Parathyroid adenoma (tissue), 2 donors: ENCODE results near the gene PIM1.

ENCODE experiments used
- H2AFZ ChIP-seq: fragments of 300-600 bp; sonication (generic); one replicate; pipeline ENCODE4 v1.7.0; 2017; ENCODE audit warnings: antibody characterized with exemption, mild to moderate bottlenecking
- H3K27ac ChIP-seq: fragments of 300-600 bp; sonication (generic); one replicate; pipeline ENCODE4 v1.7.0; 2017
- H3K27me3 ChIP-seq: fragments of 300-600 bp; sonication (generic); one replicate; pipeline ENCODE4 v1.7.0; 2017; ENCODE audit warnings: low read length; ENCODE audit not compliant: control insufficient read depth, insufficient read depth
- H3K36me3 ChIP-seq: fragments of 300-600 bp; sonication (generic); one replicate; pipeline ENCODE4 v1.7.0; 2017; ENCODE audit warnings: low read length; ENCODE audit not compliant: control insufficient read depth, insufficient read depth
- H3K4me1 ChIP-seq: fragments of 300-600 bp; sonication (generic); one replicate; pipeline ENCODE4 v1.7.0; 2017; ENCODE audit warnings: control low read depth
- H3K4me2 ChIP-seq: fragments of 300-600 bp; sonication (generic); one replicate; pipeline ENCODE4 v1.7.0; 2017; ENCODE audit warnings: low read length
- H3K4me3 ChIP-seq: fragments of 300-600 bp; sonication (generic); one replicate; pipeline ENCODE4 v1.7.0; 2017; ENCODE audit warnings: low read depth, low read length
- H3K79me2 ChIP-seq: fragments of 300-600 bp; sonication (generic); one replicate; pipeline ENCODE4 v1.7.0; 2017; ENCODE audit warnings: control low read depth
- H3K9ac ChIP-seq: fragments of 300-600 bp; sonication (generic); one replicate; pipeline ENCODE4 v1.7.0; 2017; ENCODE audit warnings: mild to moderate bottlenecking
- H3K9me3 ChIP-seq: fragments of 300-600 bp; sonication (generic); one replicate; pipeline ENCODE4 v1.7.0; 2017; ENCODE audit warnings: low read length; ENCODE audit not compliant: control insufficient read depth
- CTCF ChIP-seq: fragments of 300-600 bp; sonication (generic); IDR thresholded peaks from one replicate; pipeline ENCODE4 v1.7.0; 2017; ENCODE audit warnings: antibody characterized with exemption, mild to moderate bottlenecking
- donor health status: primary hyperparathyroidism.

The PIM1 gene

GRCh38 chr6:37129566-37129965 is 40.4 kb upstream of the PIM1 start:
- H3K9ac ChIP-seq = no peak overlapping the region
- no peak overlapping the region for H3K4me3 ChIP-seq
- no peaks in the 10 kb centered on the region for H3K27me3 ChIP-seq
- H3K79me2 ChIP-seq = no peaks in the 10 kb centered on the region
- no peak overlapping the region for H3K4me2 ChIP-seq
- H3K9me3 ChIP-seq = no peaks in the 10 kb centered on the region
- H3K27ac ChIP-seq = no peak overlapping the region
- no peaks in the 10 kb centered on the region for H3K36me3 ChIP-seq
- H2AFZ ChIP-seq = no peak overlapping the region
- no peaks in the 10 kb centered on the region for H3K4me1 ChIP-seq
- TF ChIP-seq CTCF = no peak

- Histone ChIP-seq H3K4me3 (no peak overlapping the region), H3K9me3 (no peaks in the 10 kb centered on the region), H3K27ac (no peak overlapping the region), H3K4me1 (no peaks in the 10 kb centered on the region), H3K9ac (no peak overlapping the region), H2AFZ (no peak overlapping the region), H3K79me2 (no peaks in the 10 kb centered on the region), H3K36me3 (no peaks in the 10 kb centered on the region), H3K27me3 (no peaks in the 10 kb centered on the region), H3K4me2 (no peak overlapping the region)
- no peak for TF ChIP-seq CTCF
Measured at GRCh38 chr6:37130704-37131103, 39.2 kb upstream of the PIM1 start.

GRCh38 chr6:37131104-37131959 is 38.6 kb upstream of the PIM1 start:
- H3K9ac ChIP-seq = no peak overlapping the region
- no peaks in the 10 kb centered on the region for H3K4me1 ChIP-seq
- H3K4me2 ChIP-seq = no peak overlapping the region
- no peaks in the 10 kb centered on the region for H3K79me2 ChIP-seq
- no peak overlapping the region for H3K27ac ChIP-seq
- no peaks in the 10 kb centered on the region for H3K27me3 ChIP-seq
- H3K9me3 ChIP-seq = no peaks in the 10 kb centered on the region
- H2AFZ ChIP-seq = no peak overlapping the region
- TF ChIP-seq CTCF = no peak
- H3K4me3 ChIP-seq = no peak overlapping the region
- H3K36me3 ChIP-seq = no peaks in the 10 kb centered on the region

- Histone ChIP-seq H3K4me3 (no peak overlapping the region), H3K27ac (no peak overlapping the region), H3K79me2 (no peaks in the 10 kb centered on the region), H3K4me1 (no peaks in the 10 kb centered on the region), H3K9ac (no peak overlapping the region), H3K9me3 (no peaks in the 10 kb centered on the region), H3K4me2 (no peak overlapping the region), H2AFZ (no peak overlapping the region), H3K36me3 (no peaks in the 10 kb centered on the region), H3K27me3 (no peaks in the 10 kb centered on the region)
- TF ChIP-seq CTCF = no peak
Measured at GRCh38 chr6:37131960-37132253, 38.0 kb upstream of the PIM1 start.

- Histone ChIP-seq H3K79me2 (no peaks in the 10 kb centered on the region), H3K36me3 (no peaks in the 10 kb centered on the region), H3K9ac (no peak overlapping the region), H3K27ac (no peak overlapping the region), H3K4me3 (no peak overlapping the region), H2AFZ (no peak overlapping the region), H3K4me2 (no peak overlapping the region), H3K9me3 (no peaks in the 10 kb centered on the region), H3K27me3 (no peaks in the 10 kb centered on the region), H3K4me1 (no peaks in the 10 kb centered on the region)
- TF ChIP-seq CTCF = no peak
Measured at GRCh38 chr6:37134036-37134395, 35.9 kb upstream of the PIM1 start.
